Spinal cord (tissue), 10 donors: ENCODE measurements around the gene UNC13B. TPM values are rescaled to one million over a fixed set of nuclear protein-coding genes. Genes with fewer than 3 reads are reported as not detected.

Experiments
- DNase-seq, 6 donors: peaks; one replicate each; pipeline versions ENCODE4 v3.0.0 to v3.0.0-alpha.2; 2013 to 2015; ENCODE audit warnings: low spot score in 6 of 6, low read depth in 4 of 6
- H3K27ac ChIP-seq: one replicate; pipeline ENCODE4 v1.5.1; 2013; ENCODE audit warnings: low read depth, low read length, control low read depth
- H3K27me3 ChIP-seq: one replicate; pipeline ENCODE4 v1.6.1; 2013; ENCODE audit warnings: low read length; ENCODE audit not compliant: control insufficient read depth, insufficient read depth
- H3K36me3 ChIP-seq: one replicate; pipeline ENCODE4 v1.6.1; 2013; ENCODE audit warnings: low read length; ENCODE audit not compliant: control insufficient read depth, insufficient read depth
- H3K4me1 ChIP-seq: one replicate; pipeline ENCODE4 v1.6.1; 2013; ENCODE audit warnings: low read length; ENCODE audit not compliant: control insufficient read depth, insufficient read depth
- H3K4me3 ChIP-seq: one replicate; pipeline ENCODE4 v1.5.1; 2013; ENCODE audit warnings: low read depth, low read length, control low read depth
- H3K9me3 ChIP-seq: one replicate; pipeline ENCODE4 v1.6.1; 2013; ENCODE audit warnings: low read length; ENCODE audit not compliant: control insufficient read depth, insufficient read depth
- WGBS: methylation state at CpG from one replicate; pipeline ENCODE4 v1.1.5; 2013; ENCODE audit warnings: missing lambda C conversion rate; ENCODE audit not compliant: insufficient coverage; 5-methylcytosine and 5-hydroxymethylcytosine counted together
- polyA plus RNA-seq, 2 donors: library from polyadenylated mRNA; unstranded; fragments of 120-200 nt; gene quantifications; one replicate each; pipeline ENCODE4 v1.2.1, GENCODE V29; 2013; ENCODE audit not compliant: insufficient read length in 2 of 2
- total RNA-seq, 2 donors: library from RNA; depleted of rRNA in 1 of 2; stranded (reverse); fragments of 120-200 nt in 1 of 2; fragments of >200 nt in 1 of 2; gene quantifications; one replicate each; pipeline versions ENCODE4 v1.2.3 to v1.2.4, GENCODE V29; 2013 to 2014
- donor health status: healthy.

The UNC13B gene
- total and polyA plus RNA-seq, 4 donors = 20.2 to 37.9 (median 24.9) TPM

GRCh38 chr9:35353731-35354365, 192.0 kb downstream of the UNC13B start:
- no peaks in the 10 kb centered on the region for H3K36me3 ChIP-seq
- peaks cover 4% of the 10 kb centered on the region for H3K4me1 ChIP-seq
- H3K9me3 ChIP-seq = no peaks in the 10 kb centered on the region
- H3K4me3 ChIP-seq = no peak overlapping the region
- H3K27ac ChIP-seq = no peak overlapping the region
- H3K27me3 ChIP-seq = no peaks in the 10 kb centered on the region
- 93% methylated on average over 3 of the region's 3 CpGs for WGBS
- no peak for DNase-seq

GRCh38 chr9:35355939-35356338, 194.1 kb downstream of the UNC13B start:
- no peaks in the 10 kb centered on the region for H3K9me3 ChIP-seq
- no peaks in the 10 kb centered on the region for H3K27me3 ChIP-seq
- no peak for DNase-seq
- no peak overlapping the region for H3K4me3 ChIP-seq
- H3K36me3 ChIP-seq = no peaks in the 10 kb centered on the region
- H3K27ac ChIP-seq = no peak overlapping the region
- peaks cover 4% of the 10 kb centered on the region for H3K4me1 ChIP-seq
- WGBS = no CpG with 5 or more reads among the region's 1 CpG

- Histone ChIP-seq H3K4me1 (no peaks in the 10 kb centered on the region), H3K36me3 (no peaks in the 10 kb centered on the region), H3K4me3 (no peak overlapping the region), H3K27me3 (no peaks in the 10 kb centered on the region), H3K27ac (no peak overlapping the region), H3K9me3 (no peaks in the 10 kb centered on the region)
- no peak for DNase-seq
- WGBS = no CpG with 5 or more reads among the region's 2 CpGs
Observed at GRCh38 chr9:35357116-35357515, 195.3 kb downstream of the UNC13B start.

- WGBS = no CpG with 5 or more reads among the region's 4 CpGs
- no peaks in the 10 kb centered on the region for H3K27me3 ChIP-seq
- H3K9me3 ChIP-seq = no peaks in the 10 kb centered on the region
- no peak overlapping the region for H3K27ac ChIP-seq
- no peaks in the 10 kb centered on the region for H3K4me1 ChIP-seq
- no peak for DNase-seq
- H3K4me3 ChIP-seq = no peak overlapping the region
- no peaks in the 10 kb centered on the region for H3K36me3 ChIP-seq
Observed at GRCh38 chr9:35357826-35358225, 196.0 kb downstream of the UNC13B start.

GRCh38 chr9:35364817-35365585, 203.2 kb downstream of the UNC13B start:
- H3K9me3 ChIP-seq = no peaks in the 10 kb centered on the region
- no peaks in the 10 kb centered on the region for H3K36me3 ChIP-seq
- WGBS = 82% methylated on average over 2 of the region's 3 CpGs
- H3K27me3 ChIP-seq = no peaks in the 10 kb centered on the region
- H3K4me3 ChIP-seq = no peak overlapping the region
- H3K27ac ChIP-seq = no peak overlapping the region
- H3K4me1 ChIP-seq = no peaks in the 10 kb centered on the region
- no peak for DNase-seq

GRCh38 chr9:35366627-35367026, 204.8 kb downstream of the UNC13B start:
- Histone ChIP-seq H3K36me3 (no peaks in the 10 kb centered on the region), H3K27ac (no peak overlapping the region), H3K4me3 (no peak overlapping the region), H3K9me3 (no peaks in the 10 kb centered on the region), H3K27me3 (no peaks in the 10 kb centered on the region), H3K4me1 (no peaks in the 10 kb centered on the region)
- no peak for DNase-seq
- 93% methylated on average over 2 of the region's 2 CpGs for WGBS

GRCh38 chr9:35367451-35367850, 205.6 kb downstream of the UNC13B start:
- no peaks in the 10 kb centered on the region for H3K27me3 ChIP-seq
- no peaks in the 10 kb centered on the region for H3K9me3 ChIP-seq
- H3K27ac ChIP-seq = no peak overlapping the region
- DNase-seq = no peak
- H3K36me3 ChIP-seq = peaks cover 4% of the 10 kb centered on the region
- no peaks in the 10 kb centered on the region for H3K4me1 ChIP-seq
- no CpG with 5 or more reads among the region's 2 CpGs for WGBS
- H3K4me3 ChIP-seq = no peak overlapping the region

GRCh38 chr9:35370241-35370640, 208.4 kb downstream of the UNC13B start:
- Histone ChIP-seq H3K36me3 (peaks cover 7% of the 10 kb centered on the region), H3K27me3 (no peaks in the 10 kb centered on the region), H3K4me3 (no peak overlapping the region), H3K9me3 (no peaks in the 10 kb centered on the region), H3K27ac (no peak overlapping the region), H3K4me1 (no peaks in the 10 kb centered on the region)
- 88% methylated on average over 3 of the region's 5 CpGs for WGBS
- no peak for DNase-seq

GRCh38 chr9:35374436-35374835, 212.6 kb downstream of the UNC13B start:
- H3K4me1 ChIP-seq = no peaks in the 10 kb centered on the region
- no peaks in the 10 kb centered on the region for H3K9me3 ChIP-seq
- no peaks in the 10 kb centered on the region for H3K27me3 ChIP-seq
- H3K27ac ChIP-seq = no peak overlapping the region
- DNase-seq = no peak
- H3K4me3 ChIP-seq = no peak overlapping the region
- peaks cover 18% of the 10 kb centered on the region for H3K36me3 ChIP-seq

GRCh38 chr9:35374910-35375309, 213.1 kb downstream of the UNC13B start:
- H3K27ac ChIP-seq = no peak overlapping the region
- H3K4me3 ChIP-seq = no peak overlapping the region
- no peaks in the 10 kb centered on the region for H3K4me1 ChIP-seq
- WGBS = 92% methylated on average over 5 of the region's 5 CpGs
- no peaks in the 10 kb centered on the region for H3K9me3 ChIP-seq
- DNase-seq = no peak
- no peaks in the 10 kb centered on the region for H3K27me3 ChIP-seq
- peaks cover 18% of the 10 kb centered on the region for H3K36me3 ChIP-seq
